NB4 (cell line): ENCODE measurements around the gene FAM228A.

Experiments used
- CTCF ChIP-seq: IDR thresholded peaks from one replicate; pipeline ENCODE4 v1.5.1; 2012; ENCODE audit warnings: low read depth, low read length
- MYC ChIP-seq: IDR thresholded peaks from 2 replicates; pipeline ENCODE4 v1.6.1; 2011; ENCODE audit warnings: low read depth, low read length
- POLR2A ChIP-seq: IDR thresholded peaks from 2 replicates; pipeline ENCODE4 v1.6.1; 2011; ENCODE audit warnings: mild to moderate bottlenecking; ENCODE audit not compliant: insufficient read length; ENCODE audit errors: extremely low read depth

- TF ChIP-seq CTCF (no peak), POLR2A (no peak), MYC (no peak)
Observed at GRCh38 chr2:24207359-24207758, 32.5 kb downstream of the FAM228A start.
